ENCODE data around the gene CBFA2T2.
A peak's percentile ranks its signal among the peaks of the same experiment; 100 is the strongest.

The CBFA2T2 gene

DNA sequence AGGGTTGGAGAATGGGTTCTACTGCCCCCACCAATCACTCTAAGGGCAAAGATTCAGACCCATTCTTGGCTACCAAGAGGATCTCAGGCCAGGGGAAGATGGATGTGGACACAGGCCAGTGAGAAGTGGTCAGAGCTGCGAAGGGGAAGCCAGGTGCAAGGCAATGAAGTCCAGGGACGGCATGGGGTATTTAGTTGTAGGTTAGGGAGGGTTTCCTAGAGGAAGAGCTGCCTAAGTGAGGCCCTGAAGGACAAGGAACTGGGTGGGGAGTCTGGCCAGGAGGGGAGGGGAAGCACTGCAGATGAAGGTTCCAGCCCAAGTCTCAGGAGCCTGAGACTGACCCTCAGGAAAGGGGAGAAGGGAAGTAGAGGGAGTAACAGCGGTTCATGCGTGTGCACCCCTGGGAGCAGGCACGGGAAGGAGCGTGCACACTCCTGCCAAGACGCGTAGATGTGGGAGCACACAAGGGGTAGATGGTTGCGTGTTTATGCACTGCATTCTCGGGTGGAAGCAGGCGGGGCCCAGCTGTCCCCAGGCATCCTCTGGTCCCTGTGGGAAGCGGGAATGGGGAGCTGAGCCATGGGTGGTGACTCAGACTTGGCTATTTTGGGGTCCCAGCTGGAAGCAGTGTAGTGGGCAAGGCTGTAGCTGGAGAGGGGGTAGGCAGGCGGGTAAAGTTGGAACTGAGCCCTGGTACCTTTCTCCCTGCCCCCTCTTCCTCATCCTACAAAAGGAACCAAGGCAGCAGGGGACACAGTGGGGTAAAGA is 180.2 kb downstream of the CBFA2T2 start:
- DNase-seq, result no peak

DNA sequence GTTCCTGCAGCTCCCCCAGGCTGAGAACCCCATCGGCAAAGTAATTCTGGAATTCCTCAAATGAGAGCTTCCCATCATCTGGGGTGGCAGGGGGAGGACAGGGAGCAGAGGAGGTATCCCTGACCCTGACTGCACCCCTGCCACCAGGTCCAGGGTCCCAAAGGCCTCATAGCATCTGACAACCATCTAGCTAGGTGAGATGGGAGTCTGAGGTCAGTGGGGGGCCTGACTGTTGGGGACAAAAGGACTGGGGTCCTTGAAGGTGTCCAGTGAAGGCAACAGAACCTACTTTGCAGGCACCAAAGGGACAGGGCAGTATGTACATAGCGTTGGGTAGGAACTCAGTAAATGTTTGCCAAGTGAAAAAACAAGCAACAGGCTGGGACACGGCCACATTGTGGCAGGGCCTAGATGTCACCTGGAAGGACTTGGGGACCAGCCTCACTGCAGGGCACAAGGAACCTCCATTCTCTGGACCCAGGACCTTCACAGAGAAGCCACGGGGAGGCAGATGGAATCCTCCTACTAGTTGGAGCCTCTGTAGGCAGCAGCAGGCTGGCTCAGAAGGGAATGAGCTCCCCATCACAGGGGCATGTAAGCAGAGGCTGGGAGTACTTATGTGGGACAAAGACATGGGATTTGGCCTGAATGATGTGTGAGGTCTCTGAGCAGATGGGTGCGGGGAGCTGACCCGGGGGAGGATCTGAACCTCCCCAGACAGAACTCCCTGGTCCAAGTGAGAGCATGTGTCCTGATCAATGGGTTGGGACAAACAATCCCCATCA is 181.0 kb downstream of the CBFA2T2 start:
- no peak for DNase-seq

DNA sequence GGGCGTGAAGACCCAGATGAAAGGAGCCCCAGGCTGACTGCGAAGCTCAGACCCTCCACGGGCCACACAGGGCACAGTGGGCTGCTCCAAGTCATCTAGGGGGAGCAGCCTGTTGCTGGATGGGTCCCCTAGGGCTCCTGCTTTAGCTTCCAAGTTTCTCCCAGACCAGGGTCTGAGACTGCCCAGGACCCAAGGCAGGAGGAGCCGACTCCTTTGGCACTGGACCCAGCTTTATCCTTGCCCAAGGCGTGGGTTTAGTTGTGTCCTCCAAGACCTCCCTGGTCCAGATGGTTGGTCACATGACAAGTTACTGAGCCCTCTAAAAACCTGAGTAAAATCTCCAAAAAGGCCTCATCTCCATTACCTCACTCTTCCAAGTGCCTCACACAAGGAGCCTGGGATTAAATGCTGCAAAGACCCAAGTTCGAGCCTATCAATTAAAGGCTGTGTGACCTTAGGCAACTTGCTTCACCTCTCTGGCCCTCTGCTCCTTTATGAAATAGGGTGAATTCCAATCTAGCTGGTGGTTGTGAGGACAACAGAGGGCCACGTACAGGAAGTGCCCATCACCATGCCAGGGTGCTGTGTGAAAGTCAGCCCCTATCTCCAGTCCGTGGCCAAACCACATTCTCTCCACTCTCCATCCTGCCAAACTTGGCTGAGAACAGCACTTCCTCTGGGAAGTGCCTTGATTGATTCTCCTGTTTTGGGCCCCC is 181.8 kb downstream of the CBFA2T2 start:
- DNase-seq, result no peak

DNA sequence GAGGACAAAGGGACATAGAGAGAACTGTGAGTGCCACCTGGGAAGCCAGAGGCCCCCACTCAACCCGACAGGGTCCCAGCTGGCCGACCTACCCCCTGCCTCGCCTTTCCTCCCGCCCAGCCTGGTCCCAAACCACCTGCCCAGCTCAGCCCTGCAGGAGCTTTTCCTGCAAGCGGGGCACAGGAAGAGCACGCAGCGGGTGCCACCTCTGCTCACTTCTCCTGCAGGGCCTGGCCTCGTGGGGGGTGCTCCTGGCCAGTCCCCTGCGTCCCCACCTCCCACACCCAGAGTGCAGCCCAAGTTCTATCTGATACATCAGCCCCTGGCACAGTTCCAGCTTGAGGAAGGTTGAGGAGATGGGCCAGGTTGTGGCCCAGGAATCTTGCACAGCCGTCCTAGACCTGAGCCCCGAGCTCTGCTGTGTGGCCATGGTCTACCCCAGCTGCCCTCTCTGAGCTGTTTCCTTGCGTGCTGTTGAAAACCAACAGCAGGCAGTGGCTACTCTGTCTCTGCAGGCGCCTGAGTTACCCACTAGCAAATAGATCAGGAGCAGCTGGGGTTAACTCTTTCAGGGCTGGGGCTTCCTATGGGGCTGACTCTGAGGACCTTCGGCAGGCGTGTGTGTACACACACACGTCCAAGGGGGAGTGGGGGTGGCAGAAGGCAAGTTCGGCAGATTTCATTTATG is 182.7 kb downstream of the CBFA2T2 start:
- no peak for DNase-seq

DNA sequence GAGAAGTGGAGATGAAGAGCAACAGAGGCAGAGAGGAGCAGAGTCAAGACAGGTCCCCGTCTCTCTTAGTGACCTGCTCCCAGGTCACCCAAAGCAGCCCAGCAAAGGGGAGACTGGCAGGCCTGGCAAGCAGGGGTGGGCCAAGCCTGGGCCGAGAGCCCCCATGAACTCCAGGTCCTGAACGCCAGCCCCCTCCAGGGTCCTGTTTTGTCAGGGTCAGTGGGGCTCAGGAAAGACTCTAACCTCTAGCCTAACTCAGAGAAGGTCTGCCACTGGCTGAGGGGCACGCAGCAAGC is 183.2 kb downstream of the CBFA2T2 start:
- DNase-seq, result no peak

DNA sequence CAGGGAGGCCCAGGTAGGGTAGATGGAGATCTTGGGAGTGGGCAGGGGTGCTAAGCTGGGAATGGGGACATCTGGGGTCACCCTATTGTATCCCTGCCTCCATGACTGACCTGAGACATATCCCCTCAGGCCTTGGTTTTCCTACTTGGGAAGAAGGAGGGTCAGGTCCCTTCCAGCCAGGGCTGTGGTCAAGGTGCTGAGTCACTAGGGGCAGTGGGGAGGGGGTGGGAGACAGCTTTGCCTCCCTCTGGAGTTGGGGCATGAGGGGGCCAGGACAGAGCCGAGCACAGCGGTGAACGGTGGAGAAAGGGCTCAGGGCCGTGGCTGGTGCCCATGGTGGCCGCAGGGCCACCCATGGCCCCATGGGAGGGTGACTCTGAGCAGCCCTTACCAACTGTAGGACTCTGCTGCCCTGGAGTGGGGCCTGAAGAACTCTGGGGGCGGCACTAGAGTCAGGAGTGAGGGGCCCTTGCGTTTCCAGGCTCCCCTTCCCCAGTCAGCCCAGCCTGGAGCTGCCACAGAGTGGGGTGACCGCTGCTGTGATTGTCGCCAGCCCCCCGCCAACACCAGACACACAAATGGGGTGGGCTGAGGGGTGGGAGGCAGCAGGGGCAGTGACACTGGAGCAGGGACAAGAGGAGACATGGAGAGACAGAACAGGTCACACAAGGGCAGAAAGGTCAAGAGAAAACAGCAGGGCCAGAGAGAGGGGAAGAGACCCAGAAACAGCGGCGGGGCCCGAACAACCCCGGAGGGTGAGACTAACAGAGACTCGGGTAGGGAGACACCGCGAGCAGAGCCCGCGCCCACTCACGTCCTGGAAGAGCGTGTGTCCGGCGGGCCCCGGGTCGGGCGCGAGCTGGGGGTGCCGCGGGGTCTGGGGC is 183.8 kb downstream of the CBFA2T2 start:
- no peak for DNase-seq

DNA sequence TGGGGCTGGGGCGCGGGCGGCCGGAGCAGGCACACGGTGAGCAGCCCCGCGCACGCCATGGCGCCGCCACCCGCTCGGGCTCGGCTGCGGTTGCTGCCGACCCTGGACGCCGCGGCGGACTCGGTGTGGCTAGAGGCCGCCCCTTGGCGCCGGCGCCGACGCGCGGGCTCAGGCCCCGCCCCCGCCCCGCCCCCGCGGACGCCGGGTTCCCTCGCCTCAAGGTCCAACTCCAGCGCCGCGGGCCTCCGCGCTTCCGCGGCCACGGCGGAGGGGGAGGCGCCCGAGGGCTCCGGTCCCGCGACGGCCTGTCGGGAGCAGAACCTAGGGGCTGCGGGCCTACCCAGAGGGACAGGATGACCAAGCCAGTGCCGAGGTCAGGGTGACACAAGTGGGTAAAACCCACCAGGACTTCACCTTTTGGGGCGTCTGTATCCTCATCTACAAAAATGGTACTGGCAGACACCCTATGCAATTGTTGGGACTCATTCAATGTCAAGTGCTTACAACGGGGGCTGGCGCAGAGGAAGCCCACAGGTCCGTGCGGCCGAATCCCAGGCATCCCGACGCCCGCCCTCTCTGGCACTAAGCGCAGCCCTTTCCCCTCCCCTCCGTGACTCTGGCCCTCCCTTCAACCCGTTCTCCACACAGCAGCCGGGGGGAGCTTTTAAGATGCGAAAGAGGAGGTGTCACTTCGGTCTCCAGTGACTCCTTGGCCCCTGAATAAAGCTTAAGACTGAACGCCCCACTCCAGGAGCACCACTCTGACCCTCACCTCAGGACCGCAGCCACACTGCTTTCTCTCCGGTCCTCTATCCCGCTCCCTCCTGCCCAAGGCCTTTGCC is 184.6 kb downstream of the CBFA2T2 start, which contains the start of gene NECAB3:
NECAB3 (minus strand) TSS at position 135 of the 842 bp plus-strand sequence; CDS start at position 59, 76 bp downstream.
- peak; percentile 62 to 70 for DNase-seq

DNA sequence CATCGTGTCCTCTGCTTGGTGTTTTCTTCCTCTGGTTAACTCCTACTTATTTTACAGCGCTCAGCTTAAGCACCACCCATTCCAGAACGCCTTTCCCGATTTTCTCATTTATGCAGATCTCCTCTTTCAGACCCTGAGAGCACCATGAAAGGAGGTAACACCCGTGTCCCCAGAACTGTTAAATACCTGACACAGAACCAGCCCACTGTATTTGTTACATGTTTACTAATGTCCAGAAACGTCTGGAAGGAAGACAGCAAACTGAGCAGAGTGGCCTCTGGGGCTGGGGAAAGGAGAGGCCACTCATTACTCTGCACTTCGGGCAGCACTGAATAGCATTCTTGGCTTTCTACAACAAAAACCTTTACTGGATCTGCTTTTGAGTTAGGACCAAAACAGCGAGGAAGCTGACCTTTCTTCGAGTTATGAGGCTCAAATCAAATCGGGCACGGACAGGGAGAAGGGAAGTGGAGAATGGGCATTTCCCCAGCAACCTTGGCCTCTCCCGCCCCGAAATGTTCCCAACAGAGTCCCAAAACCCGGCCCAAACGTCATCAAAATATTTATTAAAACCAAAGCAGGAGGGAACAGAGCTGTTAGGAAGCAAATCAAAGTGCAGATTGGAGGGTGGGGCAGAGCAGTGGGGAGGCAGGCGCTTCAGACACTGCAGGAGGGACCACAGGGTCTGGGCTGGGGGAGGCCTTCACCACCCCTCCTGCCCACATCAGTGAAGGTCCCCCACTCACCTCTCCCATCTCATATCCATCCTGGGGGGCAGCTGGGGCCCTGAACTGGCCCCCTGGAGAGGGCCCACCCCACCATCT is 185.5 kb downstream of the CBFA2T2 start:
- no peak for DNase-seq

DNA sequence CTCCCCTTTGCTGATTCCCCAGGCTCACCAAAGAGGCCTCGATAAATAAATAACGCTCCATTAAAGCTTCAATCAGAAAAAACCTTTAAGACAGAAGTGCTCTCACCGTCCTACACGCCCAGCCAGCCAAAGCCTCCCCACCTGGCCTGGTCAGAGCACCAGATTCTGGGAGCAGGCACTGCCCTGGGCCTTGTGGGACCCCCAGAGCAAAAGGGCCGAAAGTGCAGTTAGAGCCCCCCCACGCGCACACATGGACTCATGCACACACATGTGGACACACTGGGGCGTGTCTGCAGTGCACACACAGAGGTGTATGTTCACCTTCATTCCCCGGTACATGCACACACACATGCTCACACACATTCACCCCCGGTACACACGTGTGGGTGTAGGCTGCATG is 186.2 kb downstream of the CBFA2T2 start:
- DNase-seq, result no peak

DNA sequence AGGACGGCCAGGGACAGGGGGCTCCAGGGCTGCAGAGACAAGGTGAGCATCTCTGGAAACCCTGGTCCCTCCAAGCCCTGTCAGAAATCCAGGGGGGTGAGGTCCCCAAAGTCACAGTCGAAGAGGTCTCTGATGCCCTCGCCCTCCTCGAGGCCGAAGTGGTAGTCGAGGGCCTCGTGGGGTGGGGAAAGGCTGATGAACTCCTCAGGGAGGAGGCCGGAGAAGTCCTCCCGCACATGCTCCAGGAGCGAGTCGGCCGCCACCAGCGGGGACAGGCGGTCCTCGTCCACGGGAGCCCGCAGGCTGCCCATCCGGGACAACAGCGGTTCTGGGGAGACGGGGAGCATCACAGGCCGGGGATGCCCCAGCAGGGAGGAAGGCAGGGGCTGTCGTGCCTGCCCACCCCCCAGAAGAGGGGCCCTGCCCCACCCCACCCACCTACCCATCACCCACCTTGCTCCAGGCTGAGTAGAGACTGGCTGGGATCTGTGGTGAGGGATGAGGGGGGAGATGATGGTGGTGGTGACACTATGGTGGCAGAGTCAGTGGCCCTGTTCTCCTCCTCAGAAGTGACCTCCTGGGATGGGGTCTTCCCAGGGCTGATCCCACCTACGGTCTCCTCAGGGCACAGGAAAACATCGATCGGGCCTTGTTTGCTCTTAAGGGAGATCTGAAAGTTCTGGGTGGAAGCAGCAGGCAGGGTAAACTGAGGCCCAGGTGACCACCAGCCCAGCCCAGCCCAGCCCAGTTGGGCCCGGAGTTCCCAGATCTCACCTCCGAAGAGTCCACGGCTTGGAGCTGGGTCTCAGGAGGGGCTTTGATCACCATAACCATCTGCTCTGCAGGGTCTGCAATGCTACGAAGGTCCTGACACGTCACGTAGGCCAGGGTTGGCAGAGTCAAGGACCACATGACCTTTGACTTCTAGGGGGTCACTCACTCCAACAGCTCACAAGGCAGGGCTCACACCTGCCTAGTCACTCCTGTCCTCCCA is 187.1 kb downstream of the CBFA2T2 start:
- DNase-seq, result no peak

DNA sequence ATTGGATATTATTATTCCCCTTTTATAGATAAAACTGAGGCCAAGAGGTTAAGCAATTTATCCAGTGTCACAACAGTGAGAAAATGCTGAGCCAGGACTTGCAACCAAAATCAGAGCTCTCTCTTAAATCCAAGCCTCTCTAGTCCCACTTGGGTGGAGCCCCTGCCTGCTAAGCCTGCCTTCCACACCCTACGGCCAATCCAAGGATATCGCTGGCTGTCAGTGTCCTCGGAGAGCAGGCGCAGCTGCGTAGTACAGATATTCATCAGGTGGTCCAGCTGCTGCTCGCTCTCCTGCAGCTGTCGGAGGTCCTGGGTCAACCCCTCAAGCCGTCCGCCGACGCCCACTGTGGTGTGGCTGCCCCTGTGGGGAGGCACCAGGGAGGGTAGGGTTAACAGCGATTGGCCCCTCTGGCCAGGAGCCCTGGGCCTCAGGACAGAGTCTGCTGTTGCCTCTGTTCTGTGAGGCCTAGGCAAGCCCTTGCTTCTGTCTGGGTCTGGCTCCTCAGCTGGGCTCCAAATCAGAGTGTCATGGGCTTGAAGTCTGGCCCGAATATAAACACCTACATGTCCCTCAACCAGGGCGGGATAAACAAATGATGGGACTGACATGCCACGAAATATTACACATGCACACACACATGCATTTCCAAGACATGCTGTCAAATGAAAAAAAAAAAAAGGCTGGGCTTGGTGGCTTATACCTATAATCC is 188.3 kb downstream of the CBFA2T2 start:
- no peak for DNase-seq

DNA sequence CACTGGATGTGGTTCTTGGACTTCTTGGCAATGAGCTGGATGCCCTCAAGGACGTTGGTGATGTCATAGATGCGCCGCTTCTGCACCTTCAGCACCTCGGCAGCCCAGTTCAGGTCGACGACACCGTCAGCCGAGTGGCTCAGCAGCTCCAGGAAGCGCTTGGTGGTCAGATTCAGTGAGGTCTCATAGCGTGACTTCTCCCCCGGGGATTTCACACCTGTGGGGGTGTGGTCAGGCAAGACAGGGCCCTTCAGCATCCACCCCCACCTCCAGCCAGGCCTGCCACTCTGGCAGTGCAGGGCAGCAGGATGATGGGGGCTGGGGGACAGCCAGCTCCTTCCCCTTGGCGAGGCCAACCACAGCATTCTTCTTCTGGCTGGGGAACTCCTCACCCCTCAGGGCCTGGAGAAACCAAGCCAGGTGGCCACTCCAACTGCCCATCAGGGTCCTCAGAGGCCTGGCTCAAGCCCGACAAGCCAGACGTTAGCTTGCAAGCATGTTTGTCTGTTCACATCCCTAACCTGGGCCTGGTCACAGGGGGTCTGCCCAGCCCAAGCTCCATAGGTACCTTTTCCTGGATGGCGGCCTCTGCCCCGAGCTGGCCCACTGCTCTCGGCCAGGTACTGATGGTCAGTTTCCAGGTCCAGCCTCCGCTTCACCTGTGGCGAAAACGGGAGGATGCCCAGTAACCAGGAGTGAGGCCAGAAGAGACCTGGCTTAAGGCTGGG is 190.0 kb downstream of the CBFA2T2 start:
- peak; percentile 66 to 73 for DNase-seq

DNA sequence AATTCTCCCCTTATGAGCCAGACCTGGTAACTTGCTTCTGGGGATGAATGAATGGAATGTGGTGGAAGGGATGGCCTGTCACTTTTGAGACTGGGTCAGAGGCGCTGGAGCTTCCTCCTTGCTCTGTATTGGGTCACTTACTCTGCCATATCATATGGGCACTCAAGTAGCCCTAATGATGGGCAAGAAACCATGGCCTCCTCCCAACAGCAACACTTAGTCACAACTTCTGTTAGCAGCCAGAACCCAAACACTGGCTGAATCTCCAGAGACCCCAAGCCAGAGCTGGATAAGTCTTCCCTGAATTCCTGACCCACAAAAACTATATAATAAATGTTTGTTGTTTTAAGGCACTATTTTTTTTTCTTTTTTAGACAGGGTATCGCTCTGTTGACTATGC is 190.8 kb downstream of the CBFA2T2 start:
- no peak for DNase-seq

DNA sequence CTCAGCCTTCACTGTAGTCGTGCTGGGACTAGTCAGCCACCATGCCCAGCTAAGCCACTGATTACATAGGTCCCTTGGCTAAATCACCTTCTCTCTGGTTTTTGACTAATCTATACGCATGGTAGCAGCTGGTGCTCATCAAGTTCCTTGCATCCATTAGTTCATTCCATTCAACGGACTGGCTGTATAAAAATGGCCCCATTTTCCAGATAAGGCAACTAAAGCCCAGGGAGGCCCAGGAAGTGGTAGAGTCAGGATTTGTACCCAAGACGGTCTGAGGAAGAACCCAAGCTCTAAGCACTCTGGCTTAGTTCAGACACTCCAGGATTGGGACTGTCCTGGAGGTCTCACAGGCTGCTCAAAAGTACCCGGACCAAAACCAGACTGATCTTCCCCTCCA is 191.4 kb downstream of the CBFA2T2 start:
- no peak for DNase-seq

DNA sequence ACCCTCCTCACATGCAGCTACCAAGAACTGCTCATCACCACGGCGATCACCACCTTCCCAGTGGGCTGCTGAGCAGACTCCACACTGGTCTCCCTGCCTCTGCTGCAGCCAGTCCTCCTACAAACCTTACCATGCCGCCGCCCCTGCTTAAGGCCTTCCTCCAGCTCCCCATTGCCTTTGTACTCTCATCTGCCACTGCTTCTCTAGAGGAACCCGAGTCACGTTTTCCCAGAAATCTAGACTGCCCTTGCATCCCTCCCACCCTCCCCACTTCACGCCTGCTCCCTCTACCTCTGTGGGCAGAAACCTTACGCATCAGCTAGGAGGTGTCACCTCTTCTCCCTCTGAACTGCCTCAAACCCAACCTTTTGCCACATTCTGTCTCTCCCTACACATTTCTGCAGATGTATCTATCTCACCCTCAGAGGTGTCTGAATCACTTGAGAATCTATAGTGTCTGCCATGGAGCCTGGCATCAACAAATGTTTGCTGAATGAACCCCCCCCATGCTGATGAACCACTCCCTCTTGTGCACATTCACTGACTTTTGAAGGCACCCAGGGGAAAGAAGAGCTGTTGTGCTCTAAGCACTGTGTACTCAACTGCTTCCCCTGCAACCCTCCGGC is 191.9 kb downstream of the CBFA2T2 start:
- no peak for DNase-seq

DNA sequence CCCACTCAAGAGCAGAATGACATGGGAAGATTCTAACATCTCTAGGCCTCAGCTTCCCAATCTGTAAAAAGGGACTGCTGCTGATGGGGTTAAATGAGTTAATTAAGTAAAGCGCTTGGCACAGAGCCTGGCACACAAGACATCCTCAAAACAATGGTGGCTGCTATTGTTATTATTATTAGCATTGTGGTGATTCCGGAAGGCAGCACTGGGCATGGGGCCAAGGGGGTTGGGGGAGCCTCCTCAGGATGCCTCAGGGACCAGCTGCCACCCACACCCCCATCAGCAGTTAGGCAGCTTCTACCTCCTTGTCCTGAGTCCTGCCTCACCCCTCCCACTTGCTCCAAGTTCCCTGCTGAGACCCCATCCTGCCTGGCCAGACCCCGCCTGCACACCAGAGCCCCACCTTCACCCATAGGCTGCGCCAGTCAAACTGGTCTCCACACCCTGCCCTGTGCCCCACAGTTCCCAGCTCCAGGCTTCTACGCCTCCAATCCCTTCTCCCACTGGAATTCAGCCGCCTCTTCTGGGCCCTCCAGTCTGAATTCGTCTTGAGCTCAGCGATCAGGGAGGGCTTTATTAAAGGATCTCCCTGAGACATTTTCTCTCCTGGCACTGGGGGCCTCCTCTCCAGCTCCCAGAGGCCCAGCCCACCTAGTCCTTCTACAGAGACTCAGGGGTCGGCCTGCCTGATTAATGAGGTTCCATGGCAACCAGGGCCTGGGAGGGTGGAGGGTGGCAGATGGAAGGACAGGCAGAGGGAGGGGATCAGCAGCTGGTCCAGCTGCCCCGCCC is 194.8 kb downstream of the CBFA2T2 start:
- no peak for DNase-seq

Data from CD4-positive, alpha-beta T cell treated with Interleukin-4 for 1 hour (primary cell).